Measurements from ENCODE around the gene AGBL1. TPM values are rescaled to one million over a fixed set of nuclear protein-coding genes. Genes with fewer than 3 reads are reported as not detected.

The AGBL1 gene
- total and polyA plus RNA-seq, 8 donors = under 0.01 to 0.18 TPM; not detected in 6

- peaks cover 0 to 37% (median 6%) of the 10 kb centered on the region in 3 donors for H3K27me3 ChIP-seq
- WGBS, 5 donors = 1 to 9% (median 4%) methylated on average over 18 to 19 of the region's 19 CpGs
Measured at GRCh38 chr15:86231864-86232721, 152.4 kb downstream of the AGBL1 start.

GRCh38 chr15:86235667-86236066 lies 156.0 kb downstream of the AGBL1 start:
- intact Hi-C loops (cut with DNase I; ENCODE audit: low total_unique reads) = no loop called here
- Histone ChIP-seq H3K27ac (no peak overlapping the region), H3K36me3 (no peaks in the 10 kb centered on the region), H3K4me1 (peaks cover 0 to 11% (median 5%) of the 10 kb centered on the region in 4 donors), H3K27me3 (peaks cover 0 to 34% (median 6%) of the 10 kb centered on the region in 3 donors), H3K9me3 (no peaks in the 10 kb centered on the region), H3K4me3 (no peak overlapping the region)
- TF ChIP-seq CTCF (IDR thresholded peaks at IDR 0.05) = no peak
- TF ChIP-seq EP300 (IDR thresholded peaks at IDR 0.05) = no peak
- TF ChIP-seq POLR2A (IDR thresholded peaks at IDR 0.05) = no peak
- no peak for TF ChIP-seq POLR2AphosphoS5 (IDR thresholded peaks at IDR 0.05)
- DNase-seq = no peak
- WGBS, 5 donors = 63 to 75% (median 68%) methylated on average over 3 of the region's 3 CpGs

More at GRCh38 chr15:86231864-86232721, 152.4 kb downstream of the AGBL1 start:
- Histone ChIP-seq H3K36me3 (no peaks in the 10 kb centered on the region), H3K9me3 (no peaks in the 10 kb centered on the region), H3K4me3 (no peak overlapping the region), H3K4me1 (peaks cover 0 to 11% (median 5%) of the 10 kb centered on the region in 4 donors), H3K27ac (no peak overlapping the region)
- intact Hi-C loops (cut with DNase I; ENCODE audit: low total_unique reads) = no loop called here
- peak in 1 of 2 donors; percentile 81 for DNase-seq
- TF ChIP-seq CTCF (IDR thresholded peaks at IDR 0.05) (peak in 4 of 7 experiments; percentile 23 to 38 (median 30)), POLR2A (IDR thresholded peaks at IDR 0.05) (no peak)

GRCh38 chr15:86236356-86237110 lies 156.9 kb downstream of the AGBL1 start:
- Histone ChIP-seq H3K27ac (no peak overlapping the region), H3K27me3 (peaks cover 0 to 34% (median 6%) of the 10 kb centered on the region in 3 donors), H3K36me3 (no peaks in the 10 kb centered on the region), H3K4me3 (no peak overlapping the region), H3K4me1 (peaks cover 0 to 11% (median 5%) of the 10 kb centered on the region in 4 donors), H3K9me3 (peaks cover 0 to 4% (median 0%) of the 10 kb centered on the region in 4 donors)
- TF ChIP-seq EP300 (IDR thresholded peaks at IDR 0.05) (no peak), POLR2AphosphoS5 (IDR thresholded peaks at IDR 0.05) (no peak), CTCF (IDR thresholded peaks at IDR 0.05) (no peak), POLR2A (IDR thresholded peaks at IDR 0.05) (no peak)
- no peak for DNase-seq
- WGBS, 5 donors = 17 to 27% (median 21%) methylated on average over 11 to 15 of the region's 15 CpGs
- intact Hi-C loops (cut with DNase I; ENCODE audit: low total_unique reads) = no loop called here

- no peak overlapping the region for H3K4me3 ChIP-seq
- H3K36me3 ChIP-seq = no peaks in the 10 kb centered on the region
- H3K9me3 ChIP-seq = peaks cover 0 to 4% (median 0%) of the 10 kb centered on the region in 4 donors
- DNase-seq = no peak
- H3K27me3 ChIP-seq = peaks cover 0 to 28% (median 6%) of the 10 kb centered on the region in 3 donors
- WGBS, 5 donors = 60 to 72% (median 65%) methylated on average over 5 of the region's 5 CpGs
- no peak overlapping the region for H3K27ac ChIP-seq
- intact Hi-C loops (cut with DNase I; ENCODE audit: low total_unique reads) = no loop called here
- H3K4me1 ChIP-seq = peaks cover 0 to 8% (median 4%) of the 10 kb centered on the region in 4 donors
- TF ChIP-seq CTCF (IDR thresholded peaks at IDR 0.05) = no peak
- no peak for TF ChIP-seq EP300 (IDR thresholded peaks at IDR 0.05)
- TF ChIP-seq POLR2A (IDR thresholded peaks at IDR 0.05) = no peak
- no peak for TF ChIP-seq POLR2AphosphoS5 (IDR thresholded peaks at IDR 0.05)
Measured at GRCh38 chr15:86237111-86237500, 157.4 kb downstream of the AGBL1 start.
